HepG2 (cell line): ENCODE data around the gene ECM1. TPM values are rescaled to one million over a fixed set of nuclear protein-coding genes. Genes with fewer than 3 reads are reported as not detected.
A peak's percentile ranks its signal among the peaks of the same experiment; 100 is the strongest.

ENCODE experiments used
- CCAR2 ChIP-seq: fragments of 200-400 bp; formaldehyde crosslinking; optimal IDR thresholded peaks from 2 replicates; pipeline ENCODE3; 2018; ENCODE audit warnings: low read depth, mild to moderate bottlenecking, low read length, moderate library complexity
- ERF ChIP-seq: IDR thresholded peaks from 2 replicates; pipeline ENCODE4 v1.6.1; 2018; ENCODE audit warnings: missing biosample characterization, missing genetic modification reagents
- MBNL3 ChIP-seq: fragments of 250-450 bp; sonication (Bioruptor Pico); conservative IDR thresholded peaks from 2 replicates; pipeline ENCODE4 v1.8.0; 2022; ENCODE audit warnings: mild to moderate bottlenecking, inconsistent platforms
- NFIC ChIP-seq: IDR thresholded peaks from 2 replicates; pipeline ENCODE4 v1.6.1; 2012; ENCODE audit warnings: mild to moderate bottlenecking, low read length, inconsistent platforms
- NONO ChIP-seq, 2 experiments: fragments of 450-650 bp in 1 of 2; sonication (generic) in 1 of 2; formaldehyde crosslinking in 1 of 2; IDR thresholded peaks in 1 of 2; conservative IDR thresholded peaks in 1 of 2; 2 replicates each; pipeline versions ENCODE4 v1.6.1 to v1.8.0; 2017 to 2022; ENCODE audit warnings: mild to moderate bottlenecking in 1 of 2, missing genetic modification reagents in 1 of 2, moderate library complexity in 1 of 2
- NRL ChIP-seq: sonication (generic); formaldehyde crosslinking; IDR thresholded peaks from 2 replicates; pipeline ENCODE4 v1.5.0; 2020; ENCODE audit warnings: missing genetic modification reagents, mild to moderate bottlenecking, moderate library complexity, borderline replicate concordance
- ONECUT2 ChIP-seq: sonication (generic); formaldehyde crosslinking; IDR thresholded peaks from 2 replicates; pipeline ENCODE4 v1.4.0; 2020; ENCODE audit warnings: missing genetic modification reagents
- TEAD3 ChIP-seq: optimal IDR thresholded peaks from 2 replicates; pipeline ENCODE3; 2016; ENCODE audit warnings: borderline replicate concordance
- YY1 ChIP-seq: IDR thresholded peaks from 2 replicates; pipeline ENCODE4 v1.6.1; 2011; ENCODE audit warnings: low read length, low read depth, moderate library complexity, mild to moderate bottlenecking; ENCODE audit not compliant: insufficient read depth, insufficient replicate concordance
- ZFP82 ChIP-seq: sonication (generic); formaldehyde crosslinking; IDR thresholded peaks from 2 replicates; pipeline ENCODE4 v1.5.1; 2020; ENCODE audit warnings: mild to moderate bottlenecking, missing genetic modification reagents, borderline replicate concordance
- ZNF496 ChIP-seq: sonication (generic); formaldehyde crosslinking; IDR thresholded peaks from 2 replicates; pipeline ENCODE4 v1.8.1; 2023; ENCODE audit warnings: mild to moderate bottlenecking, moderate library complexity, missing genetic modification reagents; ENCODE audit not compliant: insufficient replicate concordance
- ZNF501 ChIP-seq: sonication (generic); formaldehyde crosslinking; IDR thresholded peaks from 2 replicates; pipeline ENCODE4 v1.5.1; 2020; ENCODE audit warnings: mild to moderate bottlenecking, moderate library complexity, missing genetic modification reagents
- ZNF510 ChIP-seq: sonication (generic); formaldehyde crosslinking; IDR thresholded peaks from 2 replicates; pipeline ENCODE4 v1.4.0; 2020; ENCODE audit warnings: low read depth, mild to moderate bottlenecking, missing genetic modification reagents
- ZNF781 ChIP-seq: sonication (generic); formaldehyde crosslinking; IDR thresholded peaks from 2 replicates; pipeline ENCODE4 v1.5.1; 2020; ENCODE audit warnings: borderline replicate concordance, mild to moderate bottlenecking, missing genetic modification reagents; ENCODE audit errors: not compliant biosample characterization
- ZNF816 ChIP-seq: sonication (generic); formaldehyde crosslinking; IDR thresholded peaks from 2 replicates; pipeline ENCODE4 v1.8.0; 2022; ENCODE audit warnings: missing genetic modification reagents, mild to moderate bottlenecking, borderline replicate concordance
- polyA plus RNA-seq, 8 experiments: library from polyadenylated mRNA; depleted of rRNA in 3 of 8; stranded (reverse) in 7 of 8; unstranded in 1 of 8; fragments of >200 nt; fragmentation: Illumina TruSeq in 4 of 8; extraction: Trizol in 4 of 8; gene quantifications; 2 replicates each; pipeline versions ENCODE4 v1.2.1 to v1.2.3, GENCODE V29; 2011 to 2016; ENCODE audit warnings: low read depth in 4 of 8, missing spikeins in 1 of 8, mixed read lengths in 1 of 8; ENCODE audit not compliant: insufficient read depth in 1 of 8
- total RNA-seq, 5 experiments: library from RNA; depleted of rRNA; stranded (reverse); fragments of >200 nt; fragmentation: Illumina TruSeq; extraction: Trizol; gene quantifications; 2 replicates each; pipeline ENCODE4 v1.2.3, GENCODE V29; 2016; ENCODE audit warnings: low read depth in 1 of 5
- TF ChIP-seq, protein P1 (sequence below): sonication (generic); formaldehyde crosslinking; IDR thresholded peaks from 2 replicates; pipeline ENCODE4 v1.9.0; 2022; ENCODE audit warnings: missing genetic modification reagents, mild to moderate bottlenecking, borderline replicate concordance
- TF ChIP-seq, protein P2 (sequence below): IDR thresholded peaks from 2 replicates; pipeline ENCODE4 v1.6.1; 2016; ENCODE audit warnings: missing compliant biosample characterization, missing genetic modification reagents, borderline replicate concordance
- TF ChIP-seq, protein P3 (sequence below): sonication (generic); formaldehyde crosslinking; IDR thresholded peaks from 2 replicates; pipeline ENCODE4 v1.4.0; 2020; ENCODE audit warnings: missing genetic modification reagents, mild to moderate bottlenecking, borderline replicate concordance
- TF ChIP-seq, protein P4 (sequence below): sonication (generic); formaldehyde crosslinking; IDR thresholded peaks from 2 replicates; pipeline ENCODE4 v1.4.0; 2020; ENCODE audit warnings: missing genetic modification reagents
- TF ChIP-seq, protein P5 (sequence below): sonication (generic); formaldehyde crosslinking; conservative IDR thresholded peaks from 2 replicates; pipeline ENCODE4 v1.8.0; 2022; ENCODE audit warnings: low read depth, missing genetic modification reagents
- TF ChIP-seq, protein P6 (sequence below): sonication (generic); formaldehyde crosslinking; IDR thresholded peaks from 2 replicates; pipeline ENCODE4 v1.5.0; 2020; ENCODE audit warnings: missing genetic modification reagents

Gene ECM1
- total and polyA plus RNA-seq, 2 of the 13 experiments (the other 11 are each of a cell fraction or from before 2014, with no cell fraction given): 0.42 to 1.0 TPM

DNA sequence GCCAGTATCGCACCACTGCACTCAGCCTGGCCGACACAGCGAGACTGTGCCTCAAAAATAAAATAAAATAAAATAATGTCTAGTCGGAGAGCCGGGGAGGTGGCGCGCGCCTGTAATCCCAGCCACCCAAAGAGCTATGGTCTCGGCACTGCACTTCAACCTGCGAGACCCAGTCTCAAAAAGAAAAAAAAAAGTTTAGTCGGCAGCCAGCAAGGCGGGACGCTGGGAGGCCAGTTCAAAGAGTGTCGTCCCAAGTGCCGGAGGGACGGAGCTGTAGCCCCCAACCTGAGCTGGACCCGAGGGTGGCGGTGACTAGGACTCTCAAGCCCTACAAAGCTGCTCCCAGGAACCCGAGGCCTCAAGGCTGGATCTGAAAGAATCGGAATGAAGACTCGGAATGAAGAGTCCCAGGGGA, 7.0 kb downstream of the ECM1 start (continued):
- TF ChIP-seq ZNF781 (CRISPR knock-in tag): no peak
- 0 out of 2 replicates have a peak, but pooled peaks have one; percentile 39 for TF ChIP-seq NRL (CRISPR knock-in tag)
- TF ChIP-seq ERF: no peak
- TF ChIP-seq, protein P1, sequence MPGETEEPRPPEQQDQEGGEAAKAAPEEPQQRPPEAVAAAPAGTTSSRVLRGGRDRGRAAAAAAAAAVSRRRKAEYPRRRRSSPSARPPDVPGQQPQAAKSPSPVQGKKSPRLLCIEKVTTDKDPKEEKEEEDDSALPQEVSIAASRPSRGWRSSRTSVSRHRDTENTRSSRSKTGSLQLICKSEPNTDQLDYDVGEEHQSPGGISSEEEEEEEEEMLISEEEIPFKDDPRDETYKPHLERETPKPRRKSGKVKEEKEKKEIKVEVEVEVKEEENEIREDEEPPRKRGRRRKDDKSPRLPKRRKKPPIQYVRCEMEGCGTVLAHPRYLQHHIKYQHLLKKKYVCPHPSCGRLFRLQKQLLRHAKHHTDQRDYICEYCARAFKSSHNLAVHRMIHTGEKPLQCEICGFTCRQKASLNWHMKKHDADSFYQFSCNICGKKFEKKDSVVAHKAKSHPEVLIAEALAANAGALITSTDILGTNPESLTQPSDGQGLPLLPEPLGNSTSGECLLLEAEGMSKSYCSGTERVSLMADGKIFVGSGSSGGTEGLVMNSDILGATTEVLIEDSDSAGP (CRISPR knock-in tag): no peak
- TF ChIP-seq ZNF816 (CRISPR knock-in tag): 0 out of 2 replicates have a peak, but pooled peaks have one; percentile 1
- TF ChIP-seq NONO (IDR thresholded peaks at IDR 0.05): no peak
- no peak for TF ChIP-seq NONO (CRISPR knock-in tag; conservative IDR thresholded peaks at IDR 0.05)
- no peak for TF ChIP-seq ONECUT2 (CRISPR knock-in tag)
- TF ChIP-seq, protein P2, sequence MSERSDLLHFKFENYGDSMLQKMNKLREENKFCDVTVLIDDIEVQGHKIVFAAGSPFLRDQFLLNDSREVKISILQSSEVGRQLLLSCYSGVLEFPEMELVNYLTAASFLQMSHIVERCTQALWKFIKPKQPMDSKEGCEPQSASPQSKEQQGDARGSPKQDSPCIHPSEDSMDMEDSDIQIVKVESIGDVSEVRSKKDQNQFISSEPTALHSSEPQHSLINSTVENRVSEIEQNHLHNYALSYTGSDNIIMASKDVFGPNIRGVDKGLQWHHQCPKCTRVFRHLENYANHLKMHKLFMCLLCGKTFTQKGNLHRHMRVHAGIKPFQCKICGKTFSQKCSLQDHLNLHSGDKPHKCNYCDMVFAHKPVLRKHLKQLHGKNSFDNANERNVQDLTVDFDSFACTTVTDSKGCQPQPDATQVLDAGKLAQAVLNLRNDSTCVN (CRISPR knock-in tag): no peak
- TF ChIP-seq ZNF501 (CRISPR knock-in tag): peak; percentile 19; the same call in 1 of the 2 replicates
- TF ChIP-seq, protein P3, sequence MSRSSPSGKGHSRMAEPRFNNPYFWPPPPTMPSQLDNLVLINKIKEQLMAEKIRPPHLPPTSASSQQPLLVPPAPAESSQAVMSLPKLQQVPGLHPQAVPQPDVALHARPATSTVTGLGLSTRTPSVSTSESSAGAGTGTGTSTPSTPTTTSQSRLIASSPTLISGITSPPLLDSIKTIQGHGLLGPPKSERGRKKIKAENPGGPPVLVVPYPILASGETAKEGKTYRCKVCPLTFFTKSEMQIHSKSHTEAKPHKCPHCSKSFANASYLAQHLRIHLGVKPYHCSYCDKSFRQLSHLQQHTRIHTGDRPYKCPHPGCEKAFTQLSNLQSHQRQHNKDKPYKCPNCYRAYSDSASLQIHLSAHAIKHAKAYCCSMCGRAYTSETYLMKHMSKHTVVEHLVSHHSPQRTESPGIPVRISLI (CRISPR knock-in tag): peak; percentile 81; the same call in 1 of the 2 replicates
- no peak for TF ChIP-seq ZNF510 (CRISPR knock-in tag)
- no peak for TF ChIP-seq YY1
- TF ChIP-seq ZFP82 (CRISPR knock-in tag): peak; percentile 56; the same call in 1 of the 2 replicates
- TF ChIP-seq, protein P4, sequence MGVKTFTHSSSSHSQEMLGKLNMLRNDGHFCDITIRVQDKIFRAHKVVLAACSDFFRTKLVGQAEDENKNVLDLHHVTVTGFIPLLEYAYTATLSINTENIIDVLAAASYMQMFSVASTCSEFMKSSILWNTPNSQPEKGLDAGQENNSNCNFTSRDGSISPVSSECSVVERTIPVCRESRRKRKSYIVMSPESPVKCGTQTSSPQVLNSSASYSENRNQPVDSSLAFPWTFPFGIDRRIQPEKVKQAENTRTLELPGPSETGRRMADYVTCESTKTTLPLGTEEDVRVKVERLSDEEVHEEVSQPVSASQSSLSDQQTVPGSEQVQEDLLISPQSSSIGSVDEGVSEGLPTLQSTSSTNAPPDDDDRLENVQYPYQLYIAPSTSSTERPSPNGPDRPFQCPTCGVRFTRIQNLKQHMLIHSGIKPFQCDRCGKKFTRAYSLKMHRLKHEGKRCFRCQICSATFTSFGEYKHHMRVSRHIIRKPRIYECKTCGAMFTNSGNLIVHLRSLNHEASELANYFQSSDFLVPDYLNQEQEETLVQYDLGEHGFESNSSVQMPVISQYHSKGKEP (CRISPR knock-in tag): no peak
- TF ChIP-seq TEAD3 (CRISPR knock-in tag): no peak
- TF ChIP-seq NFIC: no peak
- TF ChIP-seq, protein P5, sequence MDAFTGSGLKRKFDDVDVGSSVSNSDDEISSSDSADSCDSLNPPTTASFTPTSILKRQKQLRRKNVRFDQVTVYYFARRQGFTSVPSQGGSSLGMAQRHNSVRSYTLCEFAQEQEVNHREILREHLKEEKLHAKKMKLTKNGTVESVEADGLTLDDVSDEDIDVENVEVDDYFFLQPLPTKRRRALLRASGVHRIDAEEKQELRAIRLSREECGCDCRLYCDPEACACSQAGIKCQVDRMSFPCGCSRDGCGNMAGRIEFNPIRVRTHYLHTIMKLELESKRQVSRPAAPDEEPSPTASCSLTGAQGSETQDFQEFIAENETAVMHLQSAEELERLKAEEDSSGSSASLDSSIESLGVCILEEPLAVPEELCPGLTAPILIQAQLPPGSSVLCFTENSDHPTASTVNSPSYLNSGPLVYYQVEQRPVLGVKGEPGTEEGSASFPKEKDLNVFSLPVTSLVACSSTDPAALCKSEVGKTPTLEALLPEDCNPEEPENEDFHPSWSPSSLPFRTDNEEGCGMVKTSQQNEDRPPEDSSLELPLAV: no peak
- TF ChIP-seq, protein P6, sequence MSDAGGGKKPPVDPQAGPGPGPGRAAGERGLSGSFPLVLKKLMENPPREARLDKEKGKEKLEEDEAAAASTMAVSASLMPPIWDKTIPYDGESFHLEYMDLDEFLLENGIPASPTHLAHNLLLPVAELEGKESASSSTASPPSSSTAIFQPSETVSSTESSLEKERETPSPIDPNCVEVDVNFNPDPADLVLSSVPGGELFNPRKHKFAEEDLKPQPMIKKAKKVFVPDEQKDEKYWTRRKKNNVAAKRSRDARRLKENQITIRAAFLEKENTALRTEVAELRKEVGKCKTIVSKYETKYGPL (CRISPR knock-in tag): no peak
- no peak for TF ChIP-seq CCAR2
- no peak for TF ChIP-seq MBNL3 (CRISPR knock-in tag)
- TF ChIP-seq ZNF496 (CRISPR knock-in tag): no peak
